ENCODE data around the gene OR7C1.

DNA sequence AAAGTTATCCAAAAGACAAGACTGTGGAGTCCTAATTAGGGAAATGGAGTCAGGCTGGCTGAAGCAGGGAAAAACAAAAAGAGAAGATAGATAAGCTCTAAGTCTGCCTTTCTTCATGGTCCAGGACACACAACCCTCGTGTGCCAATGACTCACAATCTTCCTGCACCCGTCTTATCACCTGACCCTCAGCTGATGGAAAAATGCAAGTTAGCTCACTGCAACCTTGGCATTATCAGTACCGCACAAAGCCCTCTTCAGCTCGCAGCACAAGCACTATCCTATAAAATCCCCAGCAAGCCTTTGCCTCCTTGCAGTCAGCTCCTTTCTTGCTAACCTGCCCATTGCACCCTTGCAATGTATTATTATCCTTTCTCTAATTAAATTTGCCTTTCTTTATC is 4.3 kb downstream of the OR7C1 start:
- no peak for TF ChIP-seq POLR2A (IDR thresholded peaks at IDR 0.05)
- TF ChIP-seq, protein P1, sequence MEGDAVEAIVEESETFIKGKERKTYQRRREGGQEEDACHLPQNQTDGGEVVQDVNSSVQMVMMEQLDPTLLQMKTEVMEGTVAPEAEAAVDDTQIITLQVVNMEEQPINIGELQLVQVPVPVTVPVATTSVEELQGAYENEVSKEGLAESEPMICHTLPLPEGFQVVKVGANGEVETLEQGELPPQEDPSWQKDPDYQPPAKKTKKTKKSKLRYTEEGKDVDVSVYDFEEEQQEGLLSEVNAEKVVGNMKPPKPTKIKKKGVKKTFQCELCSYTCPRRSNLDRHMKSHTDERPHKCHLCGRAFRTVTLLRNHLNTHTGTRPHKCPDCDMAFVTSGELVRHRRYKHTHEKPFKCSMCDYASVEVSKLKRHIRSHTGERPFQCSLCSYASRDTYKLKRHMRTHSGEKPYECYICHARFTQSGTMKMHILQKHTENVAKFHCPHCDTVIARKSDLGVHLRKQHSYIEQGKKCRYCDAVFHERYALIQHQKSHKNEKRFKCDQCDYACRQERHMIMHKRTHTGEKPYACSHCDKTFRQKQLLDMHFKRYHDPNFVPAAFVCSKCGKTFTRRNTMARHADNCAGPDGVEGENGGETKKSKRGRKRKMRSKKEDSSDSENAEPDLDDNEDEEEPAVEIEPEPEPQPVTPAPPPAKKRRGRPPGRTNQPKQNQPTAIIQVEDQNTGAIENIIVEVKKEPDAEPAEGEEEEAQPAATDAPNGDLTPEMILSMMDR (IDR thresholded peaks at IDR 0.05), result no peak

Measured in prostate gland (tissue), 2 donors.